DND-41 (cell line): Measurements from ENCODE around the gene PRKCA.

Source experiments
- CTCF ChIP-seq: IDR thresholded peaks from 2 replicates; pipeline ENCODE4 v1.5.1; 2012; ENCODE audit warnings: borderline replicate concordance, low read length, moderate library complexity, mild to moderate bottlenecking; ENCODE audit not compliant: poor library complexity, severe bottlenecking; ENCODE audit errors: extremely low read depth
- EZH2 ChIP-seq: IDR thresholded peaks from 3 replicates; pipeline ENCODE4 v1.6.1; 2012; ENCODE audit warnings: borderline replicate concordance, low read depth, mild to moderate bottlenecking, moderate library complexity, low read length, inconsistent platforms; ENCODE audit not compliant: severe bottlenecking

- TF ChIP-seq CTCF: no peak
- no peak for TF ChIP-seq EZH2
Observed at GRCh38 chr17:66715076-66715675, 412.8 kb downstream of the PRKCA start.
